Chondrocyte (in vitro differentiated cells): Measurements from ENCODE around the gene TM9SF4. TPM values are rescaled to one million over a fixed set of nuclear protein-coding genes. Genes with fewer than 3 reads are reported as not detected.

Source experiments
- DNase-seq: peaks from one replicate; pipeline ENCODE4 v3.0.0; 2021; ENCODE audit warnings: mixed read lengths, low spot score
- H3K27ac Mint-ChIP-seq: one replicate; pipeline ENCODE4 v1.8.0; 2021; ENCODE audit warnings: mild to moderate bottlenecking, moderate library complexity, mixed read lengths; ENCODE audit not compliant: unreplicated experiment
- H3K27me3 Mint-ChIP-seq: 2 replicates; pipeline ENCODE4 v1.8.0; 2021; ENCODE audit warnings: low read depth, mixed read lengths
- H3K36me3 Mint-ChIP-seq: 2 replicates; pipeline ENCODE4 v1.8.0; 2021; ENCODE audit warnings: low read depth, mixed read lengths
- H3K4me1 Mint-ChIP-seq: 2 replicates; pipeline ENCODE4 v1.8.0; 2021; ENCODE audit warnings: low read depth, mild to moderate bottlenecking, mixed read lengths
- H3K4me3 Mint-ChIP-seq: one replicate; pipeline ENCODE4 v1.8.0; 2021; ENCODE audit warnings: mild to moderate bottlenecking, moderate library complexity, mixed read lengths; ENCODE audit not compliant: unreplicated experiment
- H3K9me3 Mint-ChIP-seq: 2 replicates; pipeline ENCODE4 v1.8.0; 2021; ENCODE audit warnings: low read depth, mixed read lengths
- CTCF ChIP-seq: fragments of 200-600 bp; sonication (generic); IDR thresholded peaks from 2 replicates; pipeline ENCODE4 v1.5.0; 2021; ENCODE audit warnings: antibody characterized with exemption, mild to moderate bottlenecking, moderate library complexity
- total RNA-seq: library from RNA; stranded (reverse); gene quantifications from 3 replicates; pipeline ENCODE4 v1.2.1, GENCODE V29; 2021

TM9SF4 gene
- total RNA-seq, 1 donor from 2014 or later: 83.7 TPM

GRCh38 chr20:32209850-32210605 is 100.5 kb downstream of the TM9SF4 start:
- no peak for TF ChIP-seq CTCF
- Mint-ChIP-seq H3K9me3 (no peaks in the 10 kb centered on the region), H3K4me3 (no peak overlapping the region), H3K27me3 (no peaks in the 10 kb centered on the region), H3K27ac (no peak overlapping the region), H3K36me3 (peaks cover 27% of the 10 kb centered on the region), H3K4me1 (peaks cover 44% of the 10 kb centered on the region)
- DNase-seq: no peak

GRCh38 chr20:32213870-32214269 is 104.4 kb downstream of the TM9SF4 start:
- no peak overlapping the region for H3K27ac Mint-ChIP-seq
- H3K27me3 Mint-ChIP-seq: no peaks in the 10 kb centered on the region
- no peak overlapping the region for H3K4me3 Mint-ChIP-seq
- no peak for TF ChIP-seq CTCF
- DNase-seq: no peak
- H3K9me3 Mint-ChIP-seq: no peaks in the 10 kb centered on the region
- peaks cover 36% of the 10 kb centered on the region for H3K36me3 Mint-ChIP-seq
- peaks cover 14% of the 10 kb centered on the region for H3K4me1 Mint-ChIP-seq

GRCh38 chr20:32215147-32215546 is 105.6 kb downstream of the TM9SF4 start:
- Mint-ChIP-seq H3K36me3 (peaks cover 44% of the 10 kb centered on the region), H3K9me3 (no peaks in the 10 kb centered on the region), H3K4me3 (no peak overlapping the region), H3K27me3 (no peaks in the 10 kb centered on the region), H3K27ac (no peak overlapping the region), H3K4me1 (peaks cover 1% of the 10 kb centered on the region)
- DNase-seq: no peak
- no peak for TF ChIP-seq CTCF

- Mint-ChIP-seq H3K4me3 (no peak overlapping the region), H3K4me1 (no peaks in the 10 kb centered on the region), H3K27ac (no peak overlapping the region), H3K27me3 (no peaks in the 10 kb centered on the region), H3K36me3 (peaks cover 46% of the 10 kb centered on the region), H3K9me3 (no peaks in the 10 kb centered on the region)
- DNase-seq: no peak
- TF ChIP-seq CTCF: no peak
Measured at GRCh38 chr20:32215729-32216128, 106.2 kb downstream of the TM9SF4 start.

- no peak overlapping the region for H3K27ac Mint-ChIP-seq
- H3K4me3 Mint-ChIP-seq: no peak overlapping the region
- H3K9me3 Mint-ChIP-seq: no peaks in the 10 kb centered on the region
- H3K4me1 Mint-ChIP-seq: no peaks in the 10 kb centered on the region
- H3K27me3 Mint-ChIP-seq: no peaks in the 10 kb centered on the region
- DNase-seq: no peak
- TF ChIP-seq CTCF: no peak
- peaks cover 45% of the 10 kb centered on the region for H3K36me3 Mint-ChIP-seq
Measured at GRCh38 chr20:32216179-32217142, 106.9 kb downstream of the TM9SF4 start.
